Heart left ventricle (tissue), 13 donors: Measurements from ENCODE around the gene INPP1.

Source experiments
- CTCF ChIP-seq, 12 donors: fragments of 200-600 bp; sonication (generic) in 4 of 12; IDR thresholded peaks; one replicate each; pipeline versions ENCODE4 v1.5.0 to v1.8.0; 2018 to 2022; ENCODE audit warnings: antibody characterized with exemption in 12 of 12, mild to moderate bottlenecking in 5 of 12
- POLR2A ChIP-seq, 2 donors: fragments of 450-650 bp; IDR thresholded peaks; one replicate each; pipeline ENCODE4 v1.6.1; 2017; ENCODE audit warnings: antibody characterized with exemption in 2 of 2, mild to moderate bottlenecking in 2 of 2, moderate library complexity in 2 of 2
- donor health status: ischemic (EF 13 %, LVEDD 7.1; RV severe dilation, severe dysfunction).
- donor health status: DM: no; HTN: yes; CAD: no.
- donor health status: DM: no; HTN: no; CAD: no.
- donor health status: ischemic (EF 25% LVEDD 6.9; RV normal size, moderate dysfunction).
- donor health status: ischemic (EF 25% LVEDD 5.7; RV mildly dilated, moderate dysfunction).
- donor health status: ischemic (EF 35%, LVEDD 5.7; RV mildly dilated, moderate dysfunction).
- donor health status: nonischemic (EF 11% LVEDD 7.7; RV severe dilation, severe dysfunction).
- donor health status: DM: yes; HTN: yes; CAD: no.
- donor health status: PGD.
- donor health status: ischemic (EF 29% LVEDD 5.4; RV normal size, mild dysfunction).
- donor health status: nonischemic (EF 23%, LVEDD 6.1; RV moderate dilation, normal function).

DNA sequence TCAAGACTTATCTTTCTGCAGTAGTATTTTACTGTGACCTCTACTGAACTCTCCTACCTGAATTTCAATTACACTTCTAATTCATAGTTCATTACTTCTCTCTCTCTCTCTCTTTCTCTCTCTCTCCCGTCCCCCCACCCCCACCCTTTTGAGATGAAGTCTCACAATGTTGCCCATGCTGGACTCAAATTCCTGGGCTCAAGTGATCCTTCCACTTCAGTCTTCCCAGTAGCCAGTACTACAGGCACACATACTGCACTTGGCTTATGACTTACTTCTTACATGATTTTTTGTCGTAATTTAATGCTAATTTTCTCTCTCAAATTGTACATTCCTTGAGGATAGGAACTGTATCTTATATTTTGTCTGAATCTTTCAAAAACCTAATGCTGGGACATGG is 17.8 kb upstream of the INPP1 start:
- TF ChIP-seq POLR2A (IDR thresholded peaks at IDR 0.05) (no peak), CTCF (IDR thresholded peaks at IDR 0.05) (no peak)
